Measurements from ENCODE around the gene CAMSAP2. TPM values are rescaled to one million over a fixed set of nuclear protein-coding genes. Genes with fewer than 3 reads are reported as not detected.

Gene CAMSAP2
- total RNA-seq, 1 experiment from 2014 or later: 23.4 TPM

GRCh38 chr1:200733907-200734306 is 4.8 kb upstream of the CAMSAP2 start:
- TF ChIP-seq CTCF (IDR thresholded peaks at IDR 0.05; ENCODE audit: insufficient read depth in 1 of 2, low read depth in 1 of 2, low read length in 1 of 2, severe bottlenecking in 1 of 2, unreplicated experiment in 1 of 2): no peak
- intact Hi-C loops (cut with micrococcal nuclease; ENCODE audit: unreplicated experiment): no loop called here
- no TSS peak for BruUV-seq (replicated peaks)
- ChIA-PET POLR2A (no interaction called here), CTCF (no interaction called here)
- no peak for DNase-seq
- Mint-ChIP-seq H3K4me3 (ENCODE audit: unreplicated experiment) (no peak overlapping the region), H3K9me3 (ENCODE audit: unreplicated experiment) (no peaks in the 10 kb centered on the region), H3K27me3 (ENCODE audit: insufficient read depth, unreplicated experiment) (no peaks in the 10 kb centered on the region), H3K4me1 (ENCODE audit: low read depth, unreplicated experiment) (no peaks in the 10 kb centered on the region), H3K36me3 (ENCODE audit: insufficient read depth, unreplicated experiment) (peaks cover 7% of the 10 kb centered on the region), H3K27ac (ENCODE audit: unreplicated experiment) (no peak overlapping the region)
- no peaks in the 10 kb centered on the region for H3K27me3 ChIP-seq (replicated peaks; ENCODE audit: control insufficient read depth, insufficient read depth, low read length)
- no peaks in the 10 kb centered on the region for H3K9me3 ChIP-seq
- H3K4me3 ChIP-seq (ENCODE audit: low read depth, low read length): no peak overlapping the region
- H3K4me1 ChIP-seq: no peaks in the 10 kb centered on the region
- no peaks in the 10 kb centered on the region; the same call in 1 of the 2 replicates for H3K36me3 ChIP-seq (ENCODE audit: control insufficient read depth, insufficient read depth, low read length)

GRCh38 chr1:200737647-200738291 is 924 bp upstream of the CAMSAP2 start:
- BruUV-seq (replicated peaks): no TSS peak

More at GRCh38 chr1:200737647-200738291, 924 bp upstream of the CAMSAP2 start:
- Histone ChIP-seq H3K4me1 (peaks cover 11% of the 10 kb centered on the region), H3K9me3 (no peaks in the 10 kb centered on the region), H3K36me3 (ENCODE audit: control insufficient read depth, insufficient read depth, low read length) (no peaks in the 10 kb centered on the region), H3K4me3 (ENCODE audit: low read depth, low read length) (peak overlapping the region; percentile 48), H3K27me3 (replicated peaks; ENCODE audit: control insufficient read depth, insufficient read depth, low read length) (no peaks in the 10 kb centered on the region)
- peak overlapping the region; percentile 93 for H3K4me3 Mint-ChIP-seq (ENCODE audit: unreplicated experiment)
- peaks cover 10% of the 10 kb centered on the region for H3K4me1 Mint-ChIP-seq (ENCODE audit: low read depth, unreplicated experiment)
- TF ChIP-seq CTCF (IDR thresholded peaks at IDR 0.05; ENCODE audit: insufficient read depth in 1 of 2, low read depth in 1 of 2, low read length in 1 of 2, severe bottlenecking in 1 of 2, unreplicated experiment in 1 of 2): no peak
- intact Hi-C loops (cut with micrococcal nuclease; ENCODE audit: unreplicated experiment): loop anchor here (2.0 kb wide), 1 partner anchor 69 kb away; the partner anchor contains the start of gene DDX59
- ChIA-PET CTCF (interaction anchor here (2.2 kb wide), 1 partner anchor 115 kb away, joined by 12 read pairs; no protein-coding TSS in a partner anchor), POLR2A (interaction anchor here (0.6 kb wide), 1 partner anchor 69 kb away, joined by 3 read pairs; no protein-coding TSS in a partner anchor)
- no peaks in the 10 kb centered on the region for H3K27me3 Mint-ChIP-seq (ENCODE audit: insufficient read depth, unreplicated experiment)
- H3K27ac Mint-ChIP-seq (ENCODE audit: unreplicated experiment): peak overlapping the region; percentile 95
- H3K9me3 Mint-ChIP-seq (ENCODE audit: unreplicated experiment): no peaks in the 10 kb centered on the region
- DNase-seq: no peak
- H3K36me3 Mint-ChIP-seq (ENCODE audit: insufficient read depth, unreplicated experiment): peaks cover 9% of the 10 kb centered on the region
